Endodermal cell (in vitro differentiated cells): Measurements from ENCODE around the gene MXRA5. TPM values are rescaled to one million over a fixed set of nuclear protein-coding genes. Genes with fewer than 3 reads are reported as not detected.

ENCODE experiments used
- DNase-seq: peaks from one replicate; pipeline ENCODE4 v3.0.0-alpha.2; 2017
- H3K27ac ChIP-seq: 2 replicates; pipeline ENCODE4 v1.5.1; 2013; ENCODE audit warnings: mild to moderate bottlenecking, low read depth, low read length, moderate library complexity
- H3K27me3 ChIP-seq: 2 replicates; pipeline ENCODE4 v1.6.1; 2013; ENCODE audit warnings: mild to moderate bottlenecking, low read length, moderate library complexity; ENCODE audit not compliant: insufficient read depth, control insufficient read depth, poor library complexity, severe bottlenecking
- H3K36me3 ChIP-seq: 2 replicates; pipeline ENCODE4 v1.7.0; 2013; ENCODE audit warnings: mild to moderate bottlenecking, low read length, moderate library complexity; ENCODE audit not compliant: control insufficient read depth, insufficient read depth
- H3K4me1 ChIP-seq: one replicate; pipeline ENCODE4 v1.7.0; 2013; ENCODE audit warnings: low read length; ENCODE audit not compliant: control insufficient read depth, insufficient read depth
- H3K4me3 ChIP-seq: 2 replicates; pipeline ENCODE4 v1.5.1; 2013; ENCODE audit warnings: mild to moderate bottlenecking, low read length, moderate library complexity
- H3K9ac ChIP-seq: 2 replicates; pipeline ENCODE4 v1.6.1; 2013; ENCODE audit warnings: mild to moderate bottlenecking, low read length, moderate library complexity; ENCODE audit not compliant: poor library complexity, severe bottlenecking; ENCODE audit errors: extremely low read depth
- H3K9me3 ChIP-seq: 2 replicates; pipeline ENCODE4 v1.6.1; 2013; ENCODE audit warnings: mild to moderate bottlenecking, low read length, moderate library complexity; ENCODE audit not compliant: control insufficient read depth
- H3K27ac Mint-ChIP-seq: 2 replicates; pipeline ENCODE4 v1.8.0; 2020; ENCODE audit warnings: mixed read lengths
- H3K27me3 Mint-ChIP-seq: 2 replicates; pipeline ENCODE4 v1.8.0; 2021; ENCODE audit warnings: mild to moderate bottlenecking, mixed read lengths; ENCODE audit not compliant: insufficient read depth
- H3K36me3 Mint-ChIP-seq: 2 replicates; pipeline ENCODE4 v1.8.0; 2020; ENCODE audit warnings: low read depth, mixed read lengths
- H3K4me1 Mint-ChIP-seq: 2 replicates; pipeline ENCODE4 v1.8.0; 2020; ENCODE audit warnings: mixed read lengths
- H3K4me3 Mint-ChIP-seq: 2 replicates; pipeline ENCODE4 v1.8.0; 2020; ENCODE audit warnings: mild to moderate bottlenecking, moderate library complexity, mixed read lengths
- H3K9me3 Mint-ChIP-seq: 2 replicates; pipeline ENCODE4 v1.8.0; 2020; ENCODE audit warnings: mild to moderate bottlenecking, mixed read lengths
- CTCF ChIP-seq: fragments of 200-600 bp; sonication (generic); conservative IDR thresholded peaks from 2 replicates; pipeline ENCODE4 v1.5.0; 2021; ENCODE audit warnings: antibody characterized with exemption, mild to moderate bottlenecking
- WGBS, 2 experiments: methylation state at CpG; one replicate each; pipeline versions ENCODE4 v1.1.5 to v1.1.7; 2013; ENCODE audit warnings: missing lambda C conversion rate in 2 of 2, mixed read lengths in 1 of 2; ENCODE audit not compliant: insufficient coverage in 1 of 2, insufficient read length in 1 of 2; 5-methylcytosine and 5-hydroxymethylcytosine counted together
- total RNA-seq, 2 donors: library from RNA; stranded (reverse); fragmentation: NEBNext Ultra II Directional in 1 of 2; extraction: Animal tissue kit (Norgen Biotek cat#: 25700) in 1 of 2; gene quantifications; 2 replicates in 1 of 2; 3 replicates in 1 of 2; pipeline ENCODE4 v1.2.1, GENCODE V29; 2021

The MXRA5 gene
- total RNA-seq, 2 donors from 2014 or later, result 14.6 to 40.2 TPM

- no peaks in the 10 kb centered on the region for H3K27me3 ChIP-seq
- H3K4me1 ChIP-seq, result no peaks in the 10 kb centered on the region
- no peak for DNase-seq
- H3K27ac ChIP-seq, result no peak overlapping the region
- Mint-ChIP-seq H3K4me1 (peaks cover 4% of the 10 kb centered on the region), H3K27me3 (no peaks in the 10 kb centered on the region), H3K36me3 (no peaks in the 10 kb centered on the region), H3K27ac (no peak overlapping the region), H3K4me3 (no peak overlapping the region), H3K9me3 (peaks cover 6% of the 10 kb centered on the region)
- no peak for TF ChIP-seq CTCF
- no peaks in the 10 kb centered on the region for H3K9me3 ChIP-seq
- H3K9ac ChIP-seq, result no peak overlapping the region
- WGBS, 2 experiments, result no CpG with 5 or more reads among the region's 2 CpGs
- H3K36me3 ChIP-seq, result no peaks in the 10 kb centered on the region
- no peak overlapping the region for H3K4me3 ChIP-seq
These were observed 42.0 kb upstream of the MXRA5 start for GRCh38 chrX:3388457-3388856.

- no peaks in the 10 kb centered on the region for H3K27me3 Mint-ChIP-seq
- no peak overlapping the region for H3K4me3 Mint-ChIP-seq
These were observed 37.9 kb upstream of the MXRA5 start for GRCh38 chrX:3384327-3384726.

GRCh38 chrX:3380603-3381002 lies 34.2 kb upstream of the MXRA5 start:
- H3K27ac Mint-ChIP-seq, result no peak overlapping the region
- DNase-seq, result no peak
- no peaks in the 10 kb centered on the region for H3K4me1 Mint-ChIP-seq
- TF ChIP-seq CTCF, result no peak
- H3K36me3 Mint-ChIP-seq, result no peaks in the 10 kb centered on the region
- H3K27me3 Mint-ChIP-seq, result peaks cover 4% of the 10 kb centered on the region
- WGBS, 2 experiments, result 80 to 87% methylated on average over 1 to 3 of the region's 3 CpGs
- H3K36me3 ChIP-seq, result no peaks in the 10 kb centered on the region
- H3K4me3 Mint-ChIP-seq, result no peak overlapping the region
- no peaks in the 10 kb centered on the region for H3K4me1 ChIP-seq
- H3K27me3 ChIP-seq, result no peaks in the 10 kb centered on the region
- no peak overlapping the region for H3K27ac ChIP-seq
- H3K4me3 ChIP-seq, result no peak overlapping the region
- H3K9me3 ChIP-seq, result no peaks in the 10 kb centered on the region
- no peak overlapping the region for H3K9ac ChIP-seq
- peaks cover 14% of the 10 kb centered on the region for H3K9me3 Mint-ChIP-seq

More at GRCh38 chrX:3384327-3384726, 37.9 kb upstream of the MXRA5 start:
- Histone ChIP-seq H3K36me3 (no peaks in the 10 kb centered on the region), H3K4me1 (no peaks in the 10 kb centered on the region), H3K27ac (no peak overlapping the region), H3K4me3 (no peak overlapping the region), H3K9me3 (no peaks in the 10 kb centered on the region), H3K27me3 (no peaks in the 10 kb centered on the region), H3K9ac (no peak overlapping the region)
- no peaks in the 10 kb centered on the region for H3K9me3 Mint-ChIP-seq
- 99 to 100% methylated on average over 1 to 3 of the region's 3 CpGs for WGBS, 2 experiments
- no peak for TF ChIP-seq CTCF
- no peak for DNase-seq
- no peaks in the 10 kb centered on the region for H3K36me3 Mint-ChIP-seq
- H3K4me1 Mint-ChIP-seq, result no peaks in the 10 kb centered on the region
- no peak overlapping the region for H3K27ac Mint-ChIP-seq
